OCI-LY7 (cell line): ENCODE results near the gene GIPR. TPM values are rescaled to one million over a fixed set of nuclear protein-coding genes. Genes with fewer than 3 reads are reported as not detected.
"Not testable (repeated sequence)": the region's sequence is repeated elsewhere in the genome, so short reads cannot be mapped to it uniquely, and the experiment has no call there.

Source experiments
- BruUV-seq: library from RNA; stranded (reverse); fragments of 400-500 nt; replicated peaks from 2 replicates; lab custom pipeline; 2021; lab: Mats Ljungman, UMichigan
- CTCF ChIA-PET: fragments of 300-600 bp; sonication (Branson Sonifier 250); formaldehyde crosslinking; loops from one replicate; lab custom pipeline; 2022; ENCODE audit warnings: antibody characterized with exemption; ENCODE audit not compliant: unreplicated experiment; lab: Charles Lee
- POLR2A ChIA-PET: fragments of 300-600 bp; sonication (Branson Sonifier 250); formaldehyde crosslinking; loops from one replicate; lab custom pipeline; 2022; ENCODE audit warnings: antibody characterized with exemption; lab: Charles Lee
- DNase-seq: peaks from one replicate; pipeline ENCODE4 v3.0.0-alpha.2; 2015; ENCODE audit warnings: low spot score
- H2AFZ ChIP-seq: fragments of 200-600 bp; sonication (generic), shearing (Covaris generic); 2 replicates; pipeline ENCODE4 v1.6.1; 2014; ENCODE audit warnings: mild to moderate bottlenecking, antibody characterized with exemption, low read length, moderate library complexity
- H3K27ac ChIP-seq: fragments of 200-600 bp; sonication (generic); 2 replicates; pipeline ENCODE4 v1.5.1; 2014; ENCODE audit warnings: mixed run types, low read depth, mild to moderate bottlenecking, moderate library complexity, low read length, inconsistent platforms; ENCODE audit not compliant: poor library complexity, severe bottlenecking
- H3K36me3 ChIP-seq: fragments of 200-600 bp; sonication (generic); 2 replicates; pipeline ENCODE4 v1.6.1; 2014; ENCODE audit warnings: mild to moderate bottlenecking, antibody characterized with exemption, low read length, moderate library complexity, mixed read lengths; ENCODE audit not compliant: insufficient read depth
- H3K4me1 ChIP-seq: fragments of 200-600 bp; sonication (generic); 2 replicates; pipeline ENCODE4 v1.5.1; 2014; ENCODE audit warnings: mild to moderate bottlenecking, low read length; ENCODE audit not compliant: insufficient read depth, poor library complexity, severe bottlenecking
- H3K4me2 ChIP-seq: fragments of 200-600 bp; sonication (generic); 2 replicates; pipeline ENCODE4 v1.6.1; 2014; ENCODE audit warnings: mild to moderate bottlenecking, low read length
- H3K4me3 ChIP-seq: fragments of 200-600 bp; sonication (generic); 2 replicates; pipeline ENCODE4 v1.5.1; 2014; ENCODE audit warnings: mild to moderate bottlenecking, low read depth, low read length; ENCODE audit not compliant: poor library complexity, severe bottlenecking
- H3K79me2 ChIP-seq: fragments of 200-600 bp; sonication (generic); 2 replicates; pipeline ENCODE4 v1.6.1; 2016; ENCODE audit warnings: low read depth, mild to moderate bottlenecking, low read length, moderate library complexity, mixed read lengths; ENCODE audit not compliant: insufficient read depth
- H3K9me2 ChIP-seq: fragments of 200-600 bp; sonication (generic); 2 replicates; pipeline ENCODE4 v1.6.1; 2016; ENCODE audit warnings: mild to moderate bottlenecking, low read length, mixed read lengths; ENCODE audit not compliant: insufficient read depth
- H3K9me3 ChIP-seq: fragments of 200-600 bp; sonication (generic); 2 replicates; pipeline ENCODE4 v1.6.1; 2014; ENCODE audit warnings: mild to moderate bottlenecking, mixed run types, low read length, mixed read lengths
- H4K20me1 ChIP-seq: fragments of 200-600 bp; sonication (generic); 2 replicates; pipeline ENCODE4 v1.6.1; 2014; ENCODE audit warnings: mild to moderate bottlenecking, antibody characterized with exemption, low read length, moderate library complexity, mixed read lengths; ENCODE audit not compliant: insufficient read depth
- EZH2phosphoT487 ChIP-seq: fragments of 200-600 bp; sonication (generic); IDR thresholded peaks from 2 replicates; pipeline ENCODE4 v1.6.1; 2018; ENCODE audit warnings: low read depth, borderline replicate concordance, mild to moderate bottlenecking, mixed run types, antibody characterized with exemption, low read length, moderate library complexity, mixed read lengths
- intact Hi-C: fragments of 100-400 bp; cut with micrococcal nuclease; formaldehyde crosslinking; loops from one replicate; pipeline ENCODE4 v1.10.0; 2022; ENCODE audit not compliant: unreplicated experiment
- total RNA-seq, 2 experiments: library from RNA; depleted of rRNA in 1 of 2; stranded (reverse); fragments of >200 nt in 1 of 2; shearing (Covaris generic) in 1 of 2; gene quantifications; 2 replicates each; pipeline ENCODE4 v1.2.3, GENCODE V29; 2014 to 2022
- TF ChIP-seq, protein P1 (sequence below): fragments of 200-600 bp; sonication (generic); conservative IDR thresholded peaks from 2 replicates; pipeline ENCODE4 v1.5.1; 2014; ENCODE audit warnings: mild to moderate bottlenecking, antibody characterized with exemption, low read length, moderate library complexity, mixed read lengths

The GIPR gene
- total RNA-seq, 2 experiments from 2014 or later: 7.9 to 23.3 TPM

DNA sequence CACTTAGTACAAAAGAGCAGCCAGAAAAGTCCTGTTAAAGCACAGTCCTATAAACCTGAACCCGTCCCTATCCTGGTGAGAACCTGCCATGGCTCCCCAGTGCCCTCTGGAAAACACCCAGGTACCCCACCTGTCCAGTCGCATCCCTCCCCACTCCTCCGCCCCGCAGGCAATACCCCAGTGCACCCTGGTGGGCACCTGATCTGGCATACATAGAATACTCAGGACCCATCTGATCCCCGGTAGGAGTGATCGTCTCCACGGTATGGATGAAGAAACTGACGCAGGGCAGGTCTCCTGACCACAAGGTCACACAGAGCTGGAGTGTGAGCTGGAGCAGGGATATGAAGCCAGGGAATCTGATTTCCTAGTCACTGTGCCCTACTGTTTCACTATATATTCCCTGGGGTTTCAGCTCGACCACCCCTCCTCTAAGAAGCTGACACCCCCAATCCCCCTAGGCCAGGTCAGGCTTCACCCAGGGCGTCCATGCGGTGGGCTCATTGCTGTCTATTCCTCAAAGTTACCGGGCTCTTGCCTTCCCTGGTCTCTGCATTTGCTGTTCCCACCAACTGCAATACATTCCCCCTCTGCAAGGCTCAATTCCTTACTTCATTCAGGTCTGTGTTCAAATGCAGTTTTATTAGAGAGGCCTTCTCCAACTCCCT, 50.1 kb downstream of the GIPR start:
- no peak for DNase-seq

DNA sequence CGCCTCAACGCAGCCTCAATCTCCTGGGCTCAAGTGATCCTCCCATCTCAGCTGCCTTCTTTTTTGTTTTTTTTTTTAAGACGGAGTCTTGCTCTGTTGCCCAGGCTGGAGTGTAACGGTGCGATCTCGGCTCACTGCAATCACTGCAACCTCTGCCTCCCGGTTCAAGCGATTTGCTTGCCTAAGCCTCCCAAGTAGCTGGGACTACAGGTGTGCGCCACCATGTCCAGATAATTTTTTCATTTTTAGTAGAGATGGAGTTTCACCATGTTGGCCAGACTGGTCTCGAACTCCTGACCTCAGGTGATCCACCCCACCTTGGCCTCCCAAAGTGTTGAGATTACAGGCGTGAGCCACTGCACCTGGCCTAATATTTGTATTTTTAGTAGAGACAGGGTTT, 52.0 kb downstream of the GIPR start:
- H2AFZ ChIP-seq, H3K4me2 ChIP-seq, DNase-seq, H4K20me1 ChIP-seq, CTCF ChIA-PET, H3K9me2 ChIP-seq, H3K27ac ChIP-seq, H3K9me3 ChIP-seq, H3K4me3 ChIP-seq, intact Hi-C loops, BruUV-seq: not testable (repeated sequence)
- Histone ChIP-seq H3K36me3 (peaks cover 34% of the 10 kb centered on the region), H3K79me2 (peaks cover 30% of the 10 kb centered on the region), H3K4me1 (peaks cover 25% of the 10 kb centered on the region)
- POLR2A ChIA-PET: interaction anchor here (0.6 to 0.7 kb wide), 3 partner anchors 13 to 253 kb away, joined by 3 to 5 read pairs (median 3); no protein-coding TSS in a partner anchor

More for the DNA sequence above, 50.1 kb downstream of the GIPR start:
- Histone ChIP-seq H2AFZ (peak overlapping the region; percentile 33; the same call in 1 of the 2 replicates), H3K36me3 (peaks cover 25% of the 10 kb centered on the region), H3K79me2 (peaks cover 33% of the 10 kb centered on the region), H3K4me1 (peaks cover 29% of the 10 kb centered on the region), H3K27ac (peak overlapping the region; percentile 71), H3K4me2 (peak overlapping the region; percentile 91), H4K20me1 (no peaks in the 10 kb centered on the region), H3K9me3 (no peaks in the 10 kb centered on the region), H3K9me2 (no peaks in the 10 kb centered on the region), H3K4me3 (peak overlapping the region; percentile 87)
- TF ChIP-seq, protein P1, sequence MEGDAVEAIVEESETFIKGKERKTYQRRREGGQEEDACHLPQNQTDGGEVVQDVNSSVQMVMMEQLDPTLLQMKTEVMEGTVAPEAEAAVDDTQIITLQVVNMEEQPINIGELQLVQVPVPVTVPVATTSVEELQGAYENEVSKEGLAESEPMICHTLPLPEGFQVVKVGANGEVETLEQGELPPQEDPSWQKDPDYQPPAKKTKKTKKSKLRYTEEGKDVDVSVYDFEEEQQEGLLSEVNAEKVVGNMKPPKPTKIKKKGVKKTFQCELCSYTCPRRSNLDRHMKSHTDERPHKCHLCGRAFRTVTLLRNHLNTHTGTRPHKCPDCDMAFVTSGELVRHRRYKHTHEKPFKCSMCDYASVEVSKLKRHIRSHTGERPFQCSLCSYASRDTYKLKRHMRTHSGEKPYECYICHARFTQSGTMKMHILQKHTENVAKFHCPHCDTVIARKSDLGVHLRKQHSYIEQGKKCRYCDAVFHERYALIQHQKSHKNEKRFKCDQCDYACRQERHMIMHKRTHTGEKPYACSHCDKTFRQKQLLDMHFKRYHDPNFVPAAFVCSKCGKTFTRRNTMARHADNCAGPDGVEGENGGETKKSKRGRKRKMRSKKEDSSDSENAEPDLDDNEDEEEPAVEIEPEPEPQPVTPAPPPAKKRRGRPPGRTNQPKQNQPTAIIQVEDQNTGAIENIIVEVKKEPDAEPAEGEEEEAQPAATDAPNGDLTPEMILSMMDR: no peak
- no peak for TF ChIP-seq EZH2phosphoT487
- ChIA-PET CTCF (interaction anchor here (1.3 kb wide), 1 partner anchor 25 kb away, joined by 4 read pairs; the partner anchor contains the start of gene QPCTL), POLR2A (interaction anchor here (0.9 to 3.4 kb wide), 3 partner anchors 12 to 51 kb away, joined by 3 to 13 read pairs (median 4); partner anchors contain the start of genes FBXO46 and SIX5)
- intact Hi-C loops: no loop called here
- BruUV-seq: no TSS peak

- H3K9me2 ChIP-seq, intact Hi-C loops, CTCF ChIA-PET, DNase-seq, H4K20me1 ChIP-seq, H3K36me3 ChIP-seq, H2AFZ ChIP-seq, H3K4me3 ChIP-seq, H3K27ac ChIP-seq, POLR2A ChIA-PET, H3K4me2 ChIP-seq, H3K9me3 ChIP-seq, BruUV-seq: not testable (repeated sequence)
- peaks cover 11% of the 10 kb centered on the region for H3K4me1 ChIP-seq
- peaks cover 33% of the 10 kb centered on the region; the same call in 1 of the 2 replicates for H3K79me2 ChIP-seq
Observed at GRCh38 chr19:45728683-45729082, 60.7 kb downstream of the GIPR start.
